Thyroid gland (tissue), 4 donors: ENCODE measurements around the gene P2RX7. TPM values are rescaled to one million over a fixed set of nuclear protein-coding genes. Genes with fewer than 3 reads are reported as not detected.
"Not testable (repeated sequence)": the region's sequence is repeated elsewhere in the genome, so short reads cannot be mapped to it uniquely, and the experiment has no call there.

Experiments used
- DNase-seq, 2 donors: peaks; one replicate each; pipeline ENCODE4 v3.0.0-alpha.2; 2019
- H3K27ac ChIP-seq, 3 donors: fragments of 200-600 bp; sonication (generic); 1 replicate in 2 of 3; 2 replicates in 1 of 3; pipeline ENCODE4 v1.5.1; 2016 to 2019; ENCODE audit warnings: mild to moderate bottlenecking in 1 of 3, moderate library complexity in 1 of 3
- H3K27me3 ChIP-seq: fragments of 200-600 bp; sonication (generic); one replicate; pipeline ENCODE4 v1.5.1; 2019
- H3K36me3 ChIP-seq, 2 donors: fragments of 200-600 bp; sonication (generic); one replicate each; pipeline ENCODE4 v1.5.1; 2016 to 2019
- H3K4me1 ChIP-seq, 2 donors: fragments of 200-600 bp; sonication (generic); one replicate each; pipeline ENCODE4 v1.5.1; 2017 to 2019
- H3K4me3 ChIP-seq, 3 donors: fragments of 200-600 bp; sonication (generic); replicated peaks in 1 of 3; 1 replicate in 2 of 3; 2 replicates in 1 of 3; pipeline ENCODE4 v1.5.1; 2016; ENCODE audit warnings: mild to moderate bottlenecking in 1 of 3
- H3K9me3 ChIP-seq: fragments of 200-600 bp; sonication (generic); one replicate; pipeline ENCODE4 v1.5.1; 2017
- CTCF ChIP-seq, 6 experiments: fragments of 200-600 bp in 3 of 6; fragments of 450-650 bp in 3 of 6; sonication (generic) in 3 of 6; IDR thresholded peaks; one replicate each; pipeline ENCODE4 v1.5.1; 2016 to 2019; ENCODE audit warnings: antibody characterized with exemption in 6 of 6, mild to moderate bottlenecking in 2 of 6, inconsistent platforms in 1 of 6, moderate library complexity in 1 of 6
- POLR2A ChIP-seq, 2 donors: fragments of 450-650 bp; IDR thresholded peaks; one replicate each; pipeline ENCODE4 v1.6.1; 2017; ENCODE audit warnings: antibody characterized with exemption in 2 of 2, mild to moderate bottlenecking in 2 of 2, moderate library complexity in 1 of 2
- WGBS, 2 donors: methylation state at CpG; one replicate each; pipeline ENCODE4 v1.1.5; 2017; 5-methylcytosine and 5-hydroxymethylcytosine counted together
- intact Hi-C: fragments of 100-400 bp; cut with DNase I; formaldehyde crosslinking; loops from one replicate; pipeline ENCODE4 v1.15.1; 2023
- total RNA-seq, 4 donors: library from RNA; depleted of rRNA; stranded (reverse); fragments of >200 nt; gene quantifications; one replicate each; pipeline ENCODE4 v1.2.3, GENCODE V29; 2016

P2RX7 gene
- total RNA-seq, 4 donors from 2014 or later, result 0.44 to 1.5 (median 0.73) TPM

GRCh38 chr12:121196902-121197301, 64.2 kb downstream of the P2RX7 start:
- DNase-seq, result no peak
- no peak for TF ChIP-seq CTCF (IDR thresholded peaks at IDR 0.05)
- no peak for TF ChIP-seq POLR2A (IDR thresholded peaks at IDR 0.05)
- H3K9me3 ChIP-seq, result no peaks in the 10 kb centered on the region
- H3K36me3 ChIP-seq, result no peaks in the 10 kb centered on the region
- no peaks in the 10 kb centered on the region for H3K27me3 ChIP-seq
- H3K4me3 ChIP-seq, result no peak overlapping the region
- H3K27ac ChIP-seq, result no peak overlapping the region
- intact Hi-C loops, result no loop called here
- no peaks in the 10 kb centered on the region for H3K4me1 ChIP-seq
- WGBS, 2 donors, result 73 to 75% methylated on average over 6 of the region's 6 CpGs

GRCh38 chr12:121198949-121199348, 66.3 kb downstream of the P2RX7 start:
- no peak for DNase-seq
- Histone ChIP-seq H3K27ac (no peak overlapping the region), H3K9me3 (no peaks in the 10 kb centered on the region), H3K36me3 (no peaks in the 10 kb centered on the region), H3K27me3 (no peaks in the 10 kb centered on the region), H3K4me1 (no peaks in the 10 kb centered on the region), H3K4me3 (no peak overlapping the region)
- intact Hi-C loops, result no loop called here
- TF ChIP-seq CTCF (IDR thresholded peaks at IDR 0.05) (no peak), POLR2A (IDR thresholded peaks at IDR 0.05) (no peak)
- WGBS, 2 donors, result 69 to 74% methylated on average over 7 of the region's 7 CpGs

GRCh38 chr12:121201140-121201539, 68.5 kb downstream of the P2RX7 start:
- H3K27ac ChIP-seq, H3K9me3 ChIP-seq, DNase-seq, H3K36me3 ChIP-seq, intact Hi-C loops, H3K27me3 ChIP-seq, H3K4me1 ChIP-seq, H3K4me3 ChIP-seq: not testable (repeated sequence)
- WGBS, 2 donors, result 94% methylated on average over 6 of the region's 6 CpGs

GRCh38 chr12:121202407-121203355, 70.0 kb downstream of the P2RX7 start:
- intact Hi-C loops, result no loop called here
- DNase-seq, result no peak
- no peaks in the 10 kb centered on the region for H3K27me3 ChIP-seq
- H3K27ac ChIP-seq, result no peak overlapping the region
- no peaks in the 10 kb centered on the region for H3K4me1 ChIP-seq
- 82 to 86% methylated on average over 14 of the region's 14 CpGs for WGBS, 2 donors
- no peak for TF ChIP-seq POLR2A (IDR thresholded peaks at IDR 0.05)
- no peak for TF ChIP-seq CTCF (IDR thresholded peaks at IDR 0.05)
- no peak overlapping the region for H3K4me3 ChIP-seq
- no peaks in the 10 kb centered on the region for H3K36me3 ChIP-seq
- no peaks in the 10 kb centered on the region for H3K9me3 ChIP-seq

- 81 to 89% methylated on average over 11 of the region's 11 CpGs for WGBS, 2 donors
- no peaks in the 10 kb centered on the region for H3K36me3 ChIP-seq
- no peak overlapping the region for H3K4me3 ChIP-seq
- intact Hi-C loops, result no loop called here
- H3K4me1 ChIP-seq, result no peaks in the 10 kb centered on the region
- H3K9me3 ChIP-seq, result no peaks in the 10 kb centered on the region
- no peaks in the 10 kb centered on the region for H3K27me3 ChIP-seq
- no peak for DNase-seq
- no peak for TF ChIP-seq CTCF (IDR thresholded peaks at IDR 0.05)
- TF ChIP-seq POLR2A (IDR thresholded peaks at IDR 0.05), result no peak
- H3K27ac ChIP-seq, result no peak overlapping the region
Measured at GRCh38 chr12:121203482-121203881, 70.8 kb downstream of the P2RX7 start.
